Measurements from ENCODE around the gene FBLIM1. TPM values are rescaled to one million over a fixed set of nuclear protein-coding genes. Genes with fewer than 3 reads are reported as not detected.

Gene FBLIM1
- total RNA-seq, 1 experiment from 2014 or later: 6.0 TPM

DNA sequence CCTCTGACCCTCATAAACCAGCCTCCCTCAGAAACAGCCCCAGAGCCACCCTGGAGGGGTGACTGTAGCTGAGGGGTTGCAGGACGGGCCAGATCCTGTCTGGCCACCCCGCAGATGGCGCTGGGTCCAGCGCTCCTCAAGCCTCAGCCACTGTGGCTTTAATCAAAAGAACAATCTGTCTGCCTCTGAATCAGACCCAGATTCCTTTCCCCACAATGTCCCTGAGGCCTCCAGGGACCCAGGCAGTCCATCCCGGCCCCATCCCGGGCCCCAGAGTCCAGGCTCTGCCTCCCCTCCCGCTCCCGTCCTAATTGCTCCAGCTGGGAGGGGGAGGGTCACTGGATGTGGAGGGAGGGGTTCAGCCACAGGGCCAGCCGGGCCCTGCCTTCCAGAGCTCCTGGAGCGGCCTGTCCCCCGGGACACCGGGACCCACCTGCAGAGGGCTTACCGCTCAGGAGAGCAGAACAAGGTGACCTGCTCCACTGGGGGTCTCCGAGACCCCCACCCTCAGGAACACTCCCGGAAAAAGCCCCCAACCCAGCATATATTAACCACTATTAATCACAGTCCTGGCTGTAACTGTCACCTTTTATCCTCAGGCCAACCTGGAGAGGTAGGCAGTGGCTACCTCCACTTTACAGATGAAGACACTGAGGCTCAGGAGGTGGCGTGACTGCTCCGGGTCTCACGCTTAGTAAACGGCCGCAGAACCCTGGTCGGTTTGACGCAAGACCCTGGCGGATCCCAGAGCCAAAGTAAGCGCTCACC, 836 bp upstream of the FBLIM1 start:
- no peaks in the 10 kb centered on the region for H3K79me2 ChIP-seq (ENCODE audit: insufficient read depth, low read length)
- H3K4me1 ChIP-seq (ENCODE audit: control insufficient read depth in 1 of 2, insufficient read depth in 2 of 2, low read length in 2 of 2): peaks cover 5 to 31% of the 10 kb centered on the region in 2 experiments; a peak in 3 of 4 replicates
- H2AFZ ChIP-seq (ENCODE audit: low read depth, low read length, poor library complexity, severe bottlenecking): no peak overlapping the region
- intact Hi-C loops (cut with micrococcal nuclease): no loop called here
- H3K4me3 ChIP-seq (replicated peaks in 1 of 2; ENCODE audit: low read depth in 1 of 2, low read length in 2 of 2): no peak overlapping the region
- RAD21 ChIA-PET (ENCODE audit: low non-redundant PET in 1 of 2, low total read pairs in 2 of 2, uncharacterized antibody in 2 of 2, unreplicated experiment in 2 of 2): no interaction called here
- no TSS peak for BruUV-seq (replicated peaks)
- H3K36me3 ChIP-seq (ENCODE audit: control insufficient read depth in 1 of 2, insufficient read depth in 2 of 2, low read length in 2 of 2): no peaks in the 10 kb centered on the region
- no peak overlapping the region for H3K4me2 ChIP-seq (ENCODE audit: low read length)
- H3K27ac ChIP-seq (ENCODE audit: low read depth, low read length): no peak overlapping the region
- POLR2A ChIA-PET: no interaction called here
- no peaks in the 10 kb centered on the region for H3K9me2 ChIP-seq (ENCODE audit: insufficient read depth)
- TF ChIP-seq EGR1 (IDR thresholded peaks at IDR 0.05; ENCODE audit: low read depth) (no peak), ZNF274 (IDR thresholded peaks at IDR 0.05; ENCODE audit: low read depth, low read length) (no peak), YY1 (IDR thresholded peaks at IDR 0.05; ENCODE audit: extremely low read depth, insufficient replicate concordance, low read depth, low read length) (no peak), ELF1 (IDR thresholded peaks at IDR 0.05; ENCODE audit: borderline replicate concordance, low read depth) (no peak), POLR2A (IDR thresholded peaks at IDR 0.05; ENCODE audit: borderline replicate concordance, extremely low read depth, insufficient read depth, insufficient read length) (no peak)
- TF ChIP-seq, protein P1, sequence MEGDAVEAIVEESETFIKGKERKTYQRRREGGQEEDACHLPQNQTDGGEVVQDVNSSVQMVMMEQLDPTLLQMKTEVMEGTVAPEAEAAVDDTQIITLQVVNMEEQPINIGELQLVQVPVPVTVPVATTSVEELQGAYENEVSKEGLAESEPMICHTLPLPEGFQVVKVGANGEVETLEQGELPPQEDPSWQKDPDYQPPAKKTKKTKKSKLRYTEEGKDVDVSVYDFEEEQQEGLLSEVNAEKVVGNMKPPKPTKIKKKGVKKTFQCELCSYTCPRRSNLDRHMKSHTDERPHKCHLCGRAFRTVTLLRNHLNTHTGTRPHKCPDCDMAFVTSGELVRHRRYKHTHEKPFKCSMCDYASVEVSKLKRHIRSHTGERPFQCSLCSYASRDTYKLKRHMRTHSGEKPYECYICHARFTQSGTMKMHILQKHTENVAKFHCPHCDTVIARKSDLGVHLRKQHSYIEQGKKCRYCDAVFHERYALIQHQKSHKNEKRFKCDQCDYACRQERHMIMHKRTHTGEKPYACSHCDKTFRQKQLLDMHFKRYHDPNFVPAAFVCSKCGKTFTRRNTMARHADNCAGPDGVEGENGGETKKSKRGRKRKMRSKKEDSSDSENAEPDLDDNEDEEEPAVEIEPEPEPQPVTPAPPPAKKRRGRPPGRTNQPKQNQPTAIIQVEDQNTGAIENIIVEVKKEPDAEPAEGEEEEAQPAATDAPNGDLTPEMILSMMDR (IDR thresholded peaks at IDR 0.05 in 2 of 3, conservative IDR thresholded peaks at IDR 0.05 in 1 of 3; ENCODE audit: borderline replicate concordance in 1 of 3, insufficient read depth in 1 of 3, low read depth in 2 of 3, low read length in 2 of 3): no peak
- ATAC-seq (no peak), DNase-seq (ENCODE audit: low read depth, low spot score) (no peak)
- CTCF ChIA-PET: interaction anchor here (1.9 kb wide), 1 partner anchor 16 kb away, joined by 7 read pairs; no protein-coding TSS in a partner anchor
- H3K27me3 ChIP-seq (ENCODE audit: insufficient read depth, low read length): no peaks in the 10 kb centered on the region
- H3K9ac ChIP-seq (ENCODE audit: low read length): no peak overlapping the region
- no peaks in the 10 kb centered on the region for H3K9me3 ChIP-seq (ENCODE audit: control insufficient read depth in 1 of 2, insufficient read depth in 1 of 2, low read depth in 1 of 2, low read length in 2 of 2)
- no peaks in the 10 kb centered on the region for H4K20me1 ChIP-seq (ENCODE audit: insufficient read depth)

Data from HCT116 (cell line).